Omental fat pad (tissue), 4 donors: Measurements from ENCODE around the gene OR10H3. TPM values are rescaled to one million over a fixed set of nuclear protein-coding genes. Genes with fewer than 3 reads are reported as not detected.

ENCODE experiments used
- ATAC-seq: fragments of 150-250 bp; one replicate; pipeline ENCODE4 v1.9.1; 2016; ENCODE audit warnings: mild to moderate bottlenecking, moderate library complexity; ENCODE audit not compliant: low FRiP score
- DNase-seq: peaks from one replicate; pipeline ENCODE4 v3.0.0-alpha.2; 2019; ENCODE audit warnings: low spot score
- CTCF ChIP-seq, 3 donors: fragments of 450-650 bp; IDR thresholded peaks; one replicate each; pipeline ENCODE4 v1.5.1; 2016 to 2017; ENCODE audit warnings: antibody characterized with exemption in 3 of 3, mild to moderate bottlenecking in 3 of 3, moderate library complexity in 2 of 3
- total RNA-seq, 4 donors: library from RNA; depleted of rRNA; stranded (reverse); fragments of >200 nt; gene quantifications; one replicate each; pipeline ENCODE4 v1.1.0, GENCODE V29; 2016

OR10H3 gene
- total RNA-seq, 4 donors from 2014 or later: not detected

DNA sequence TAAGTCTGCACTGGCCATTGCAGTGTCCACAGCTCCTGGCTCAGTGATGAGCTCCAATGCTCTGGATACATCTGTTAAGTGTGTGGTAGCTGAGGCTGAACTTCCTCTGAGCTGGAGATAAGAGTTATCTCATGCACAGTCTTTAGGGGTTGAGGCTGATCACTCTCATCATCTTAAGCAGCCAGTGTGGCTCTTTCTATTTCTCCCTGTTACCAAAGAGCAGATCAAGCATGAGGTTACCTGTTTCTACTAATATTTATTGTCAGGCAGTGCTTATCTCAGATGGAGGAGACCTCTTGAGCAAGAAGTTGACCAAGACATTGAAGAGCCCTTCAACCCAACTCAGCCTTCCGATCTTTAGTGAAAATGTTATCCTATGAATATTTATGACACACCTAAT is 16.5 kb upstream of the OR10H3 start:
- no peak for TF ChIP-seq CTCF (IDR thresholded peaks at IDR 0.05)
- DNase-seq (no peak), ATAC-seq (no peak)

GRCh38 chr19:15722956-15723355 is 14.8 kb upstream of the OR10H3 start:
- DNase-seq (no peak), ATAC-seq (no peak)
- no peak for TF ChIP-seq CTCF (IDR thresholded peaks at IDR 0.05)

DNA sequence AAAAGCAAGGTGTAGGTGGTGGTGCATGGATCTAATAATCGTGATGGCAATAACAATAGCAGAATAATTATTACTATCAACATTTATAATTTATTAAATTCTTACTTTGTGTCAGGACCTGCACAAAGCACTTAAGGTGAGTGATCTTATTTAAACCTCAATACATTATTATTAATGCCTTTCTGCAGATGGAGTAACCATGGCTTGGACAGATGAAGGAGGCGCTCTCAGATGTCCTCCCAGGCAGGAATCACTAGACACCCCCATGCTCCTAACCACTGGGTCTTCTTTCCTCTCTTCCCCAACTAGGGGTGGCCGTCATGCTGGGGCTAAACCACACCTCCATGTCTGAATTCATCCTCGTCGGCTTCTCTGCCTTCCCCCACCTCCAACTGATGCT is 10.1 kb upstream of the OR10H3 start, which contains the start of gene OR10H2:
Gene OR10H2, plus strand, starts transcription at position 301 of the 400 bp plus-strand sequence. Its CDS starts 20 bp downstream, at position 321.
- DNase-seq (no peak), ATAC-seq (no peak)
- TF ChIP-seq CTCF (IDR thresholded peaks at IDR 0.05): no peak

- DNase-seq (no peak), ATAC-seq (no peak)
- TF ChIP-seq CTCF (IDR thresholded peaks at IDR 0.05): no peak
These were observed 7.2 kb upstream of the OR10H3 start for GRCh38 chr19:15730538-15730937.

- no peak for TF ChIP-seq CTCF (IDR thresholded peaks at IDR 0.05)
- no peak for ATAC-seq
- no peak for DNase-seq
These were observed 5.4 kb upstream of the OR10H3 start for GRCh38 chr19:15732388-15732787.

DNA sequence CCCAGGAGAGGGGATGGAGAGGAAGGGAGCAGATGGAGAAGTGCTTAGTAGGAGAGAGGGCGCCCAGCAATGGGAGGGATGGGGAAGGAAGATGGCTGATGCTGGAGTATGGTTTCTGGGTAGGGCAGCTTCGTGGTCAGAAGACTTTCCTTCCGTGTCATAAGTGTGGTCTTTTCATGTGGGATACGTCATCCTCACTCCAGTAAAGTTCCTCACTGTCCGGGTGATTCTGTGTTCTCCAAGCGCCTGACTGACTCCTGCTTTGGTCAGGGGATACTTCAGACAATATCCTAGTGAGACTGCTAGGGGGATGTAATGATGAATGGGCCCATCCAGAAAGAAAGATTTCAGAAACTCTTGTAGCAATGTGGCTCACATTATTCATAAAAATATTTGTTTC is 3.9 kb upstream of the OR10H3 start:
- TF ChIP-seq CTCF (IDR thresholded peaks at IDR 0.05): no peak

DNA sequence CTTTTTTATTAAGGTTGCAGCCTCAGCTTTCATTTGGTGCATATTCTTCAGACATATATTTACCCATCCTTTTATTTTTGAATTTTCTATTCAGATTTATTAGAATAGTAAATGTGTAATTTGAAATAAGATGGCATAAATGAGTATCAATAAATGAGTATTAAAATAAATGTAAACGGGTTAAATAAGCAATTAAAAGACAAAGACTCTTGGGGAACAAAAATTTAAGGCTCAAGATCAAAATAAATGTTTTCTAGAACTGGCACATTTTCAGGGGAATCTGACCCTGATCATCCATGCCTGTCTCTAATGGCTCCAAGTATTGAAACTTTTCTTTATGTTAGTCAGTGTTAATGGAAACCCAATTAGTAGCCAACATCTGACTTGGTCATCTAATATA is 3.0 kb downstream of the OR10H3 start:
- DNase-seq (no peak), ATAC-seq (no peak)
- no peak for TF ChIP-seq CTCF (IDR thresholded peaks at IDR 0.05)

More for the DNA sequence above, 3.9 kb upstream of the OR10H3 start:
- ATAC-seq (no peak), DNase-seq (no peak)
